ENCODE results near the gene ITSN1. TPM values are rescaled to one million over a fixed set of nuclear protein-coding genes. Genes with fewer than 3 reads are reported as not detected.

ITSN1 gene
- total RNA-seq, 2 donors from 2014 or later, result 3.8 to 4.3 TPM

- Mint-ChIP-seq H3K27ac (no peak overlapping the region), H3K27me3 (no peaks in the 10 kb centered on the region), H3K4me3 (no peak overlapping the region), H3K4me1 (peaks cover 5% of the 10 kb centered on the region), H3K9me3 (no peaks in the 10 kb centered on the region), H3K36me3 (ENCODE audit: low read depth) (no peaks in the 10 kb centered on the region)
- no peak for ATAC-seq (replicated peaks)
Observed at GRCh38 chr21:33800753-33801423, 158.6 kb downstream of the ITSN1 start.

GRCh38 chr21:33801424-33802405 is 159.4 kb downstream of the ITSN1 start:
- Mint-ChIP-seq H3K27me3 (no peaks in the 10 kb centered on the region), H3K4me3 (no peak overlapping the region), H3K27ac (no peak overlapping the region), H3K36me3 (ENCODE audit: low read depth) (no peaks in the 10 kb centered on the region), H3K9me3 (no peaks in the 10 kb centered on the region), H3K4me1 (peaks cover 5% of the 10 kb centered on the region)
- ATAC-seq (replicated peaks), result no peak

GRCh38 chr21:33802481-33802880 is 160.2 kb downstream of the ITSN1 start:
- no peak for ATAC-seq (replicated peaks)
- Mint-ChIP-seq H3K27me3 (no peaks in the 10 kb centered on the region), H3K4me3 (no peak overlapping the region), H3K4me1 (peaks cover 5% of the 10 kb centered on the region), H3K9me3 (no peaks in the 10 kb centered on the region), H3K27ac (no peak overlapping the region), H3K36me3 (ENCODE audit: low read depth) (no peaks in the 10 kb centered on the region)

GRCh38 chr21:33808715-33809367 is 166.5 kb downstream of the ITSN1 start:
- Mint-ChIP-seq H3K9me3 (no peaks in the 10 kb centered on the region), H3K27ac (no peak overlapping the region), H3K4me1 (no peaks in the 10 kb centered on the region), H3K4me3 (no peak overlapping the region), H3K27me3 (no peaks in the 10 kb centered on the region), H3K36me3 (ENCODE audit: low read depth) (no peaks in the 10 kb centered on the region)
- no peak for ATAC-seq (replicated peaks)

- no peak overlapping the region for H3K4me3 Mint-ChIP-seq
- no peak for ATAC-seq (replicated peaks)
- no peaks in the 10 kb centered on the region for H3K4me1 Mint-ChIP-seq
- H3K27ac Mint-ChIP-seq, result no peak overlapping the region
- H3K27me3 Mint-ChIP-seq, result no peaks in the 10 kb centered on the region
- no peaks in the 10 kb centered on the region for H3K9me3 Mint-ChIP-seq
- no peaks in the 10 kb centered on the region for H3K36me3 Mint-ChIP-seq (ENCODE audit: low read depth)
Observed at GRCh38 chr21:33810766-33811165, 168.5 kb downstream of the ITSN1 start.

- H3K27ac Mint-ChIP-seq, result no peak overlapping the region
- no peaks in the 10 kb centered on the region for H3K27me3 Mint-ChIP-seq
- H3K36me3 Mint-ChIP-seq (ENCODE audit: low read depth), result no peaks in the 10 kb centered on the region
- no peaks in the 10 kb centered on the region for H3K4me1 Mint-ChIP-seq
- H3K9me3 Mint-ChIP-seq, result no peaks in the 10 kb centered on the region
- H3K4me3 Mint-ChIP-seq, result no peak overlapping the region
- no peak for ATAC-seq (replicated peaks)
Observed at GRCh38 chr21:33811167-33812010, 169.1 kb downstream of the ITSN1 start.

- Mint-ChIP-seq H3K4me3 (no peak overlapping the region), H3K9me3 (no peaks in the 10 kb centered on the region), H3K36me3 (ENCODE audit: low read depth) (no peaks in the 10 kb centered on the region), H3K27ac (no peak overlapping the region), H3K27me3 (no peaks in the 10 kb centered on the region), H3K4me1 (no peaks in the 10 kb centered on the region)
- no peak for ATAC-seq (replicated peaks)
Observed at GRCh38 chr21:33813832-33814365, 171.6 kb downstream of the ITSN1 start.

GRCh38 chr21:33815143-33815707 is 172.9 kb downstream of the ITSN1 start:
- ATAC-seq (replicated peaks), result no peak
- H3K27me3 Mint-ChIP-seq, result no peaks in the 10 kb centered on the region
- no peak overlapping the region for H3K4me3 Mint-ChIP-seq
- H3K36me3 Mint-ChIP-seq (ENCODE audit: low read depth), result no peaks in the 10 kb centered on the region
- no peak overlapping the region for H3K27ac Mint-ChIP-seq
- H3K9me3 Mint-ChIP-seq, result no peaks in the 10 kb centered on the region
- H3K4me1 Mint-ChIP-seq, result no peaks in the 10 kb centered on the region

GRCh38 chr21:33816174-33816573 is 173.9 kb downstream of the ITSN1 start:
- Mint-ChIP-seq H3K27me3 (no peaks in the 10 kb centered on the region), H3K36me3 (ENCODE audit: low read depth) (no peaks in the 10 kb centered on the region), H3K9me3 (no peaks in the 10 kb centered on the region), H3K4me3 (no peak overlapping the region), H3K27ac (no peak overlapping the region), H3K4me1 (no peaks in the 10 kb centered on the region)
- no peak for ATAC-seq (replicated peaks)

GRCh38 chr21:33817138-33817537 is 174.8 kb downstream of the ITSN1 start:
- H3K36me3 Mint-ChIP-seq (ENCODE audit: low read depth), result no peaks in the 10 kb centered on the region
- H3K4me1 Mint-ChIP-seq, result no peaks in the 10 kb centered on the region
- H3K27ac Mint-ChIP-seq, result no peak overlapping the region
- H3K27me3 Mint-ChIP-seq, result no peaks in the 10 kb centered on the region
- H3K9me3 Mint-ChIP-seq, result no peaks in the 10 kb centered on the region
- no peak overlapping the region for H3K4me3 Mint-ChIP-seq
- ATAC-seq (replicated peaks), result no peak

GRCh38 chr21:33817663-33818451 is 175.6 kb downstream of the ITSN1 start:
- no peak for ATAC-seq (replicated peaks)
- Mint-ChIP-seq H3K4me1 (no peaks in the 10 kb centered on the region), H3K36me3 (ENCODE audit: low read depth) (no peaks in the 10 kb centered on the region), H3K4me3 (no peak overlapping the region), H3K9me3 (no peaks in the 10 kb centered on the region), H3K27me3 (no peaks in the 10 kb centered on the region), H3K27ac (no peak overlapping the region)

- H3K27ac Mint-ChIP-seq, result no peak overlapping the region
- no peaks in the 10 kb centered on the region for H3K36me3 Mint-ChIP-seq (ENCODE audit: low read depth)
- H3K4me1 Mint-ChIP-seq, result no peaks in the 10 kb centered on the region
- ATAC-seq (replicated peaks), result no peak
- no peaks in the 10 kb centered on the region for H3K27me3 Mint-ChIP-seq
- H3K4me3 Mint-ChIP-seq, result no peak overlapping the region
- H3K9me3 Mint-ChIP-seq, result no peaks in the 10 kb centered on the region
Observed at GRCh38 chr21:33820230-33820770, 178.0 kb downstream of the ITSN1 start.

GRCh38 chr21:33820798-33821197 is 178.5 kb downstream of the ITSN1 start:
- Mint-ChIP-seq H3K4me1 (no peaks in the 10 kb centered on the region), H3K9me3 (no peaks in the 10 kb centered on the region), H3K27me3 (no peaks in the 10 kb centered on the region), H3K36me3 (ENCODE audit: low read depth) (no peaks in the 10 kb centered on the region), H3K27ac (no peak overlapping the region), H3K4me3 (no peak overlapping the region)
- ATAC-seq (replicated peaks), result no peak
